Measurements from ENCODE around the gene TYMP. TPM values are rescaled to one million over a fixed set of nuclear protein-coding genes. Genes with fewer than 3 reads are reported as not detected.

Gene TYMP
- total and polyA plus RNA-seq, 2 donors (not counting 1 experiment from before 2014, with no cell fraction given), result 43.6 to 45.1 TPM

DNA sequence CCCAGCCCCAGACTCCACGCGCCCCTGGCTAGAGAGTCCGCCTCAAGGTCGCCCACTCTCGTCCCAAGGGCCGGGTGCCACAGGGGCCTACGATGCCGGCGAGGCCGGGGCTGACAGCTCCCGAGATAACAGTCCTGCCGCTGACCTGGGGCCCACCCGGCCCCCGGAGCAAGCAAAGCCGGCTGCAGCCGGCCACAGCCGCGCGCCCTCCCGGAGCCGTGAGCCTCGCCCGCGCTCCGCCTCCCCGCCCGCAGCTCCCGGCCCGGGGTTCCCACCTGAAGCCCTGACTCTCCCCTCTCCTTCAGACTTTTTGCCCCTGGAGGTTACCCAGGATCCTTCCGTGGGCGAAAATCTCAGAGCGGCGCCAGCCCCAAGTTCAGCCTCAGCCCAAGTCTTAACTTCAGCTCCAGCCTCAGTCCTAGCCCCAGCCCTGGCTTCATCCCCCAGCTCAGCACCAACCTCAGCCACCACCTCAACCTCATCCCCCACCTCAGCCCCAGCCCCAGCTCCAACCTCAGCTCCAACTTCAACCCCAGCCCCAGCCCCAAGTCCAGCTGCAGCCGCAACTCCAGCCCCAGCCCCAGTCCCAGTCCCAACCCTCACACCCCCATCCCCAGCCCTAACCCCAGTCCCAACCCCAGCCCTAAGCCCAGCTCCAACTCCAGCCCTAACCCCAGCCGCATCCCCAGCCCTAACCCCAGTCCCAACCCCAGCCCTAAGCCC lies 17.6 kb upstream of the TYMP start:
- Mint-ChIP-seq H3K4me1 (peaks cover 32% of the 10 kb centered on the region), H3K27ac (no peak overlapping the region), H3K9me3 (ENCODE audit: insufficient read depth) (no peaks in the 10 kb centered on the region), H3K27me3 (no peaks in the 10 kb centered on the region), H3K4me3 (no peak overlapping the region)
- WGBS (ENCODE audit: insufficient coverage), result 79% methylated on average over 34 of the region's 35 CpGs
- Histone ChIP-seq H3K4me1 (ENCODE audit: control insufficient read depth in 2 of 2, insufficient read depth in 2 of 2, low read length in 2 of 2) (peaks cover 32 to 47% of the 10 kb centered on the region in 2 donors), H3K9ac (ENCODE audit: low read length) (no peak overlapping the region), H3K36me3 (replicated peaks in 1 of 2; ENCODE audit: control extremely low read depth in 1 of 2, control insufficient read depth in 1 of 2, extremely low read depth in 1 of 2, insufficient read depth in 2 of 2, low read length in 1 of 2) (no peaks in the 10 kb centered on the region), H3K79me2 (ENCODE audit: control insufficient read depth, insufficient read depth, low read length) (peaks cover 23% of the 10 kb centered on the region), H2AFZ (ENCODE audit: insufficient read depth, low read depth, low read length, poor library complexity, severe bottlenecking) (no peak overlapping the region), H3K4me2 (replicated peaks; ENCODE audit: low read depth, low read length, poor library complexity, severe bottlenecking) (peak overlapping the region; percentile 98), H3K9me3 (ENCODE audit: control extremely low read depth in 1 of 3, control insufficient read depth in 2 of 3, insufficient read depth in 1 of 3, low read length in 2 of 3) (no peaks in the 10 kb centered on the region), H3K27me3 (replicated peaks in 1 of 4; ENCODE audit: control extremely low read depth in 1 of 4, control insufficient read depth in 3 of 4, insufficient read depth in 4 of 4, low read length in 3 of 4) (no peaks in the 10 kb centered on the region), H4K20me1 (ENCODE audit: control insufficient read depth, insufficient read depth, low read length, poor library complexity, severe bottlenecking) (no peaks in the 10 kb centered on the region), H3K4me3 (ENCODE audit: control extremely low read depth in 1 of 5, extremely low read depth in 1 of 5, insufficient read depth in 1 of 5, low read depth in 2 of 5, low read length in 4 of 5) (no peak overlapping the region), H3K27ac (ENCODE audit: low read length in 2 of 2) (no peak overlapping the region)
- no peak for DNase-seq
- CTCF ChIA-PET, result interaction anchor here (0.8 to 3.9 kb wide), 9 partner anchors 8 to 240 kb away, joined by 3 to 17 read pairs (median 6); partner anchors contain the start of genes CHKB, PLXNB2, SCO2 and SYCE3
- TF ChIP-seq, protein P1, sequence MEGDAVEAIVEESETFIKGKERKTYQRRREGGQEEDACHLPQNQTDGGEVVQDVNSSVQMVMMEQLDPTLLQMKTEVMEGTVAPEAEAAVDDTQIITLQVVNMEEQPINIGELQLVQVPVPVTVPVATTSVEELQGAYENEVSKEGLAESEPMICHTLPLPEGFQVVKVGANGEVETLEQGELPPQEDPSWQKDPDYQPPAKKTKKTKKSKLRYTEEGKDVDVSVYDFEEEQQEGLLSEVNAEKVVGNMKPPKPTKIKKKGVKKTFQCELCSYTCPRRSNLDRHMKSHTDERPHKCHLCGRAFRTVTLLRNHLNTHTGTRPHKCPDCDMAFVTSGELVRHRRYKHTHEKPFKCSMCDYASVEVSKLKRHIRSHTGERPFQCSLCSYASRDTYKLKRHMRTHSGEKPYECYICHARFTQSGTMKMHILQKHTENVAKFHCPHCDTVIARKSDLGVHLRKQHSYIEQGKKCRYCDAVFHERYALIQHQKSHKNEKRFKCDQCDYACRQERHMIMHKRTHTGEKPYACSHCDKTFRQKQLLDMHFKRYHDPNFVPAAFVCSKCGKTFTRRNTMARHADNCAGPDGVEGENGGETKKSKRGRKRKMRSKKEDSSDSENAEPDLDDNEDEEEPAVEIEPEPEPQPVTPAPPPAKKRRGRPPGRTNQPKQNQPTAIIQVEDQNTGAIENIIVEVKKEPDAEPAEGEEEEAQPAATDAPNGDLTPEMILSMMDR (IDR thresholded peaks at IDR 0.05), result no peak
- TF ChIP-seq EZH2 (IDR thresholded peaks at IDR 0.05; ENCODE audit: borderline replicate concordance, insufficient read depth, low read depth, low read length, poor library complexity, severe bottlenecking), result no peak
- ATAC-seq (ENCODE audit: low read depth), result no peak
- intact Hi-C loops (cut with micrococcal nuclease), result no loop called here
- POLR2A ChIA-PET, result interaction anchor here (0.6 to 2.7 kb wide), 11 partner anchors 8 to 253 kb away, joined by 5 to 23 read pairs (median 8); partner anchors contain the start of genes LMF2, NCAPH2, SCO2 and SYCE3

Data from B cell (primary cell).